ENCODE measurements around the gene STRA6. TPM values are rescaled to one million over a fixed set of nuclear protein-coding genes. Genes with fewer than 3 reads are reported as not detected.

Gene STRA6
- total RNA-seq, 1 donor from 2014 or later = not detected

DNA sequence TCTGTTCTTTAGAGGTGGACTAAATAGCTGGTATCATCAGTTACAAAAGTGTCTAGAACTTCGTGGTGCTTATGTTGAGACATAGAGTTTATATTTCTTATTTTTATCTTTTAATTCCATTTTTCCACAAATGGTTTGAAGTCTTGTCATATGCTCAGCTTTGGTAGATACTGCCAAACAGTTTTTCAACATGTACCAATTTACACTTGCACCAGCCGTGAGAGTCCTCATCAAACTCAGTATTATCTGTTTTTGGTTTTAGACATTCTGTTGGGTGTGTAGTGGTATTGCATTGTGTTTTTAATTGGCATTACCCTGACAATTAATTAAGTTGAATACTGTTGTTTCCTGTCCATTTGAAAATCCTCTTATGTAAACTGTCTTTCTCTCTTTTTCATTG, 55.5 kb downstream of the STRA6 start:
- intact Hi-C loops (cut with DNase I) = no loop called here
- ATAC-seq (no peak), DNase-seq (ENCODE audit: missing footprints) (no peak)

DNA sequence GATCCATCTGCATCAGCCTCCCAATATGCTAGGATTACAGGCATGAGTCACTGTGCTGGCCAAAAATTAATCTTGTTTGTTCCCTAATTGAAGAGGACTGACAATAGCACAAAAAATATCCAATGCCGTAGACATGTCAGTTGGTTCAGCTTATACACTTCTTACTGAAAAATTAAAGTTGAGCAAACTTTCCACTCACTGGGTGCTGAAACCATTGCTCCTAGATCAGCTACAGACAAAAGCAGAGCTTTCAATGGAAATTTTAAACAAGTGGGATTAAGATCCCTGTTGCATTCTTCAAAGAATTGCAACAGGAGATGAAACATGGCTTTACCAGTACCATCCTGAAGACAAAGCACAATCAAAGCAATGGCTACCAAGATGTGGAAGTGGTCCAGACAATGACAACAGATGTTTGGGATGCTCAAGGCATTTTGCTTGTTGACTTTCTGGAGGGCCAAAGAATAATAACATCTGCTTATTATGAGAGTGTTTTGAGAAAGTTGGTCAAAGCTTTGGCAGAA, 56.2 kb downstream of the STRA6 start:
- ATAC-seq = no peak
- intact Hi-C loops (cut with DNase I) = no loop called here
- no peak for DNase-seq (ENCODE audit: missing footprints)

DNA sequence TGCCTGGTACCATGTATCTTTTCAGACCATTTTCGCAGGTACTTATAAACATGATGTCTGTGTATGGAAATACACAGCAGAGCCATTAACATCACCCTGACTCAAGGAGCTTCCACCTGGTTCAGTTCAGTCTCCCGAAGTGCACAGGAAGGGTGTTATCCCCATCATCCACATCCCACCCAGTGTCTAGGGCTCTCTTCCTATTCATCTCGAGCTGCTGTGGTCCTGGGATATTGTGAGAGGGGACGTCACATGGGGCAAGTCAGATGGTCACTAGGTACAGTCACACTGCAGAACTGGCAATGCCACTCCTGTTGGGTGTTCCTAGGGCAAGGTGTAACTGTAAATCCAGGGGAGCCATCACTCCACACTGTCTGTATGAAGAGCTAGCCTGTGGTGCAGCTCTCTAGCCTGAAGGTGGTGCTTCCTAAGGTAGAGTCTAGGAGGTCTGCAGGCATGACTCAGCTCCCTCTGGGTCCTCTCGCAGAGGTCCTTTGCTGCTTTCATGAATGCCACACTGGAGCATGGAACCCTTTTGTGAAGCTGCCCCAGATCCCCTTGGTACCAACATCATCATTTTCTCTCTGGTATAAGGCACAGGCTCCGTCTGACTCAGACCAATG, 58.3 kb downstream of the STRA6 start:
- ATAC-seq = peak; percentile 16
- no peak for DNase-seq (ENCODE audit: missing footprints)
- intact Hi-C loops (cut with DNase I) = no loop called here

DNA sequence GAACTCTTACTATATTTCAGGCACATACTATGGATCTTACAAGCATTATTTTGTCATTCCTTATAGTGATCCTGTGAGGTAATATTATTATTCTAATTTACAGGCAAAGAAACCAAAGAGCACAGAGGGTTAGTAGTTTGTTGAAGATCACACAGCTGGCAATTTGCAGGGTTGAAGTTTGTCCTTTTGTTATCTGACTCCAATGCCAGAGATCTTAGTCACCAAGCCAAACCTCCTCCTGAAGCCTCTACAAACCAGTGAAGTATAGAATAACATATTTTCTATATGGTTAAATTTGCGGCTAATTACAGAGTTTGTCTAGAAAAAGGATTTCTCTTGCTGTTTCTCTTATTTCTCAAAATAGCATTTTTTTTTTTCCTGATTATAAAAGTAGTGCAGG, 61.0 kb downstream of the STRA6 start:
- ATAC-seq (no peak), DNase-seq (ENCODE audit: missing footprints) (no peak)
- intact Hi-C loops (cut with DNase I) = no loop called here

DNA sequence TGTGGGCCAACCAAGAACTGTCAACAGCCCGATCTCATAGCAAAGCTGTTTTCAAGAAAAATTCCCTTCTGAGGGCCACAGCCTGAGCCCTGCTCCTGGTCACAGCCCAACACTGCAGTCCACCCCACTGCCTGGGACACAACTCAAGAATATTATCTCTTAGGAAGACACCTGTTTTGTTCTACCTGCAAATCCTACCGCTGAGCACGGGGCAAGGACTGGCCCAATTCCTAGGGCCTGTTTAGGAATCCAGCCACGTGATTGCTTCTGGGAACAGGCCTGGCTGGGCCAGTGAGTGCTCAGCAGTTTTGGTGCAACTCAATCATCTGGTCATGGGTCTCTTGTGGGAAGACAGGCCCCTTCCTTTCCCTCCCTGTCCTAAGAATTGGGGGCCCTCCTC, 63.9 kb downstream of the STRA6 start:
- ATAC-seq (no peak), DNase-seq (ENCODE audit: missing footprints) (no peak)
- intact Hi-C loops (cut with DNase I) = loop anchor here (10.0 kb wide), 1 partner anchor 164 kb away; no protein-coding TSS in a partner anchor

DNA sequence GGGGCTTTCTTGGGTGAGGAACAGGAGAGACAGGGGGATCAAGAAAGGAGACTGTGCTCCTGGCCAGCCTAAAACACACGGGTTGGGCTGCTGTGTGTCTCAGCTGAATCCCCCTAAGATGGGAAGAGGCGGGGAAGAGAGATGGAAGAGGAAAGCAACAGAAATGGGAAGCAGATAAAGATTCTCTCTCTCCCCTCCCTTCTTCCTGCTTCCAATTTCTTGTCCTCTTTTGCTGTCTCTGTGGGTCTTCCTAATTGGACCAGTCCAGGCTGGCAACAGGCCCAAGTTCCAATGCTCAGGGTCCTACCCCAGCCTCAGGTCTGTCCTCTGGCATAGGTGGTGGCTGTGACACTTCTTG, 65.1 kb downstream of the STRA6 start:
- DNase-seq (ENCODE audit: missing footprints) = no peak
- intact Hi-C loops (cut with DNase I) = loop anchor here (2.0 to 10.0 kb wide), 2 partner anchors 41 to 163 kb away; no protein-coding TSS in a partner anchor
- no peak for ATAC-seq

DNA sequence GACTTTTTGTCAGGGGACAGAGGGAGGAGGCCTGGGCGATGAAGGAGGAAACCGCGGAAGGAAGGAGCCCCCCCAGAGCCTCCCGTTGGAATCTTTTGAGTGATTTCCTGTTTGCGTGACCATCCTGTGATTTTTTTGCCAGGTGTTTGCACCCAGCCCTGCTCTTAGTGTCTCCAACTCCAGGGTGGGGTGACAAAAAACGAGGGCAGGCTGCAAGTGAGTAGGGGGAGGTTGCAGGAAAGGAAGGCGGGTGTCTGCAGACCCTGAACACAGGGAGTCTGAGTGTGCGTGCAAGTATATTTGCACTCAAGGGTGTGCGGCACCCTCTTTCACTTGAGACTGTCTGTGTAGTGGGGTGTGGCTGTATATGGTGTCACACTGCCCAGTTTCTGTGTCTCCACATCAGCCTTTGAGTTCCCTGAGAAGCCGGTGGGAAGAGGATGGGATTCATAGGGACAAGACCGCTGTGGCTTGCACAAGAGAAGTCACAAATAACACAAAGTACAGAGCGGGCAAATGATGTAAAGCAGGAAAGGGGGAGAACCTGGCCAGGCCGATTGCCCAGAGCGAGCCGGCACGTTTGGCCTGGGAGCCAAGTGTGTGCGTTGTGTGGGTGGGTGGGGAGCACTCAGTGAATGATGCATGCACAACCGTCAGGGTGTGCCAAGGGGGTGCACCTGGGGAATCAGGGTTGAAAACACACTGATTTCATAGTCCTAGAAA, 65.6 kb downstream of the STRA6 start:
- DNase-seq (ENCODE audit: missing footprints) (no peak), ATAC-seq (peak; percentile 14)
- intact Hi-C loops (cut with DNase I) = loop anchor here (2.0 to 10.0 kb wide), 2 partner anchors 42 to 162 kb away; no protein-coding TSS in a partner anchor

DNA sequence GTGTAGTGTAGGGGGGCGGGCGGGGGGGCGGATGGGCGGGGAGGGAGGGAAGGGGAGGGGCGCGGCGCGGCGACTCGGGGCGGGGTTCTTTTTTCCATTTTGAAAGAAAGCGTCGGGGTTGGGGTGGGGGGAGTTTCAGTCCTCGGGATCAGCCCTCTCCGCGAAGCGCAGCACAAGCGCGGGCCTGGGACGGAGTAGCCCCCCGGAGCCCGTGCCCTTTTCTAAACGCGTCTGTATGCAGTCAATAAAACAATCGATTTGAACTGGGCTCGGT, 66.1 kb downstream of the STRA6 start:
- no peak for ATAC-seq
- DNase-seq (ENCODE audit: missing footprints) = no peak
- intact Hi-C loops (cut with DNase I) = loop anchor here (2.0 to 10.0 kb wide), 2 partner anchors 42 to 162 kb away; no protein-coding TSS in a partner anchor

DNA sequence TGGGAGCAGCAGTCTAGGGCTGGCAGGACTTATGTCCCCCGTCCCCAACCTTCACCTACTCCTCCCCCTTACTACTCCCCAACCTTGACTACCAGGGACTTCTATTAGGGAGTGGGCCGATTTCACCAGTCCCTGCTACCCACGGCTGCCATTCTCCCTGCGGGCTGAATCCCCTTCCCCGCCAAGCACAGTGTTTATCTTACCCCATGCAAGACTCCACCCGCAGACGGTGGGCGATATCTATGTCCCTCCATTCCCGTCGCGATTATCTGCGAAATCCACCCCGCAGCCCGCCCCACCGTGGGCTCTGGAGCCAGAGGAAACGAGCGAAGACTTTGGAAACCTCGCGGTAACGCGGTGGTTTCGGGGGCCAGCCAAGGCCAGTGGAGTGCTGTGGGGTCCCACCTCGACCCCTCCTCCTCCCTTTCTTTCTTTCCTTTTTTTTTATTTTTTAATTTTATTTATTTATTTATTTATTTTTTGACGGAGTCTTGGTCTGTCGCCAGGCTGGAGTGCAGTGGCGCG, 67.5 kb downstream of the STRA6 start:
- no peak for ATAC-seq
- intact Hi-C loops (cut with DNase I) = loop anchor here (10.0 kb wide), 1 partner anchor 160 kb away; no protein-coding TSS in a partner anchor

DNA sequence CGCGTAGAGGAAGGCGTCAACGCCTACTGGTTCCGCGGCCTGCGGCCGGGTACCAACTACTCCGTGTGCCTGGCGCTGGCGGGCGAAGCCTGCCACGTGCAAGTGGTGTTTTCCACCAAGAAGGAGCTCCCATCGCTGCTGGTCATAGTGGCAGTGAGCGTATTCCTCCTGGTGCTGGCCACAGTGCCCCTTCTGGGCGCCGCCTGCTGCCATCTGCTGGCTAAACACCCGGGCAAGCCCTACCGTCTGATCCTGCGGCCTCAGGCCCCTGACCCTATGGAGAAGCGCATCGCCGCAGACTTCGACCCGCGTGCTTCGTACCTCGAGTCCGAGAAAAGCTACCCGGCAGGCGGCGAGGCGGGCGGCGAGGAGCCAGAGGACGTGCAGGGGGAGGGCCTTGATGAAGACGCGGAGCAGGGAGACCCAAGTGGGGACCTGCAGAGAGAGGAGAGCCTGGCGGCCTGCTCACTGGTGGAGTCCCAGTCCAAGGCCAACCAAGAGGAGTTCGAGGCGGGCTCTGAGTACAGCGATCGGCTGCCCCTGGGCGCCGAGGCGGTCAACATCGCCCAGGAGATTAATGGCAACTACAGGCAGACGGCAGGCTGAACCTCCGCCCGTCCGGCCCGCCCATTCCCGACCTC, 68.1 kb downstream of the STRA6 start:
- intact Hi-C loops (cut with DNase I) = loop anchor here (10.0 kb wide), 1 partner anchor 160 kb away; no protein-coding TSS in a partner anchor
- DNase-seq (ENCODE audit: missing footprints) (no peak), ATAC-seq (no peak)

More for the DNA sequence above, 67.5 kb downstream of the STRA6 start:
- no peak for DNase-seq (ENCODE audit: missing footprints)

DNA sequence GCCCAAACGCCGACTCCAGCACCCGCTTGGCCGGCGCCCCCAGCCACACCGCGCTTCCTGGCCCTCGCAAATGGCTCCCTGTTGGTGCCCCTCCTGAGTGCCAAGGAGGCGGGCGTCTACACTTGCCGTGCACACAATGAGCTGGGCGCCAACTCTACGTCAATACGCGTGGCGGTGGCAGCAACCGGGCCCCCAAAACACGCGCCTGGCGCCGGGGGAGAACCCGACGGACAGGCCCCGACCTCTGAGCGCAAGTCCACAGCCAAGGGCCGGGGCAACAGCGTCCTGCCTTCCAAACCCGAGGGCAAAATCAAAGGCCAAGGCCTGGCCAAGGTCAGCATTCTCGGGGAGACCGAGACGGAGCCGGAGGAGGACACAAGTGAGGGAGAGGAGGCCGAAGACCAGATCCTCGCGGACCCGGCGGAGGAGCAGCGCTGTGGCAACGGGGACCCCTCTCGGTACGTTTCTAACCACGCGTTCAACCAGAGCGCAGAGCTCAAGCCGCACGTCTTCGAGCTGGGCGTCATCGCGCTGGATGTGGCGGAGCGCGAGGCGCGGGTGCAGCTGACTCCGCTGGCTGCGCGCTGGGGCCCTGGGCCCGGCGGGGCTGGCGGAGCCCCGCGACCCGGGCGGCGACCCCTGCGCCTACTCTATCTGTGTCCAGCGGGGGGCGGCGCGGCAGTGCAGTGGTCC, 68.7 kb downstream of the STRA6 start:
- DNase-seq (ENCODE audit: missing footprints) = no peak
- intact Hi-C loops (cut with DNase I) = loop anchor here (10.0 kb wide), 1 partner anchor 159 kb away; no protein-coding TSS in a partner anchor
- no peak for ATAC-seq

DNA sequence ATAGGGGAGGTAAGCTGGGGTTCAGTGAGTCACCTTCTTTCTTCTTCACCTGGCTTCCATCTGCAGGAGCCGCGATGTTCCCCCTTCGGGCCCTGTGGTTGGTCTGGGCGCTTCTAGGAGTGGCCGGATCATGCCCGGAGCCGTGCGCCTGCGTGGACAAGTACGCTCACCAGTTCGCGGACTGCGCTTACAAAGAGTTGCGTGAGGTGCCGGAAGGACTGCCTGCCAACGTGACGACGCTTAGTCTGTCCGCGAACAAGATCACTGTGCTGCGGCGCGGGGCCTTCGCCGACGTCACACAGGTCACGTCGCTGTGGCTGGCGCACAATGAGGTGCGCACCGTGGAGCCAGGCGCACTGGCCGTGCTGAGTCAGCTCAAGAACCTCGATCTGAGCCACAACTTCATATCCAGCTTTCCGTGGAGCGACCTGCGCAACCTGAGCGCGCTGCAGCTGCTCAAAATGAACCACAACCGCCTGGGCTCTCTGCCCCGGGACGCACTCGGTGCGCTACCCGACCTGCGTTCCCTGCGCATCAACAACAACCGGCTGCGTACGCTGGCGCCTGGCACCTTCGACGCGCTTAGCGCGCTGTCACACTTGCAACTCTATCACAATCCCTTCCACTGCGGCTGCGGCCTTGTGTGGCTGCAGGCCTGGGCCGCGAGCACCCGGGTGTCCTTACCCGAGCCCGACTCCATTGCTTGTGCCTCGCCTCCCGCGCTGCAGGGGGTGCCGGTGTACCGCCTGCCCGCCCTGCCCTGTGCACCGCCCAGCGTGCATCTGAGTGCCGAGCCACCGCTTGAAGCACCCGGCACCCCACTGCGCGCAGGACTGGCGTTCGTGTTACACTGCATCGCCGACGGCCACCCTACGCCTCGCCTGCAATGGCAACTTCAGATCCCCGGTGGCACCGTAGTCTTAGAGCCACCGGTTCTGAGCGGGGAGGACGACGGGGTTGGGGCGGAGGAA, 69.6 kb downstream of the STRA6 start:
- intact Hi-C loops (cut with DNase I) = loop anchor here (10.0 kb wide), 1 partner anchor 158 kb away; no protein-coding TSS in a partner anchor
- DNase-seq (ENCODE audit: missing footprints) (no peak), ATAC-seq (no peak)

DNA sequence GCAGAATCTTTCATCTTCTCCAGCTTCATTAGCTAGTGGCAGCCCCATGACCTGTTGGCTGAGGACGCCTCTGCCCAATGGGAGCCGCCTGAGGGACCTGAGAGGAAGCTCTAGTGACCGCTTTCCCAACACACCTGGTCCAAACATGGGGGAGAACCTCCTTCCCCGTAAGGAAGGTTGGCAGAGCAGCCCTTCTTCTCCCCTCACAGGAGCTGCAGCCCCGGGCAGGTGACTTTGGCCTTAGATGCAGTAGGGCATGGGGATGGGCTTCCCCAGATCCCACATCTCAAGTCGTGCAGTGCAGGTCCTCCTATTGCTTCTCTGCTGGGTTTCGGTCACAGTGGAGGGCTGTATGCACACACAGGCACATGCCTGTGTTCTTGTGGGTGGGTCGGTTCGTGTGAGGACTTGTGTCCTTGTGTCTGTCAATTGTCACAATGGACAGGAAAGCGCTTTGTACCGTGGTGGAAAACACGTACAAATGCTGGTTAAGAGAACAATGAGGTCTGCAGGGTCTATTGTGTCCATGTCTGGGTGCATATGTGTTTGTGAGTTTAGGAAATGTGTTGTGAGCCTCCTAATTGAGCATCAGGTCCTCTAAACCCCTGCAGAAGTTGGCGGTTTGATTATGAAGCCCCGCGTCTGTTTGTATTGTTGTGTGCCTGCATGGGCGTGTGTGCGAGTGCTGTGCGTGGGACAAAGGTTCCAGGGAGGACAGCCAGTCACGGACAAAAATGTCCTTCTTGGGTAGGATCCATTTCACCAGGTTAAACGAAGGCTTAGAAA, 70.8 kb downstream of the STRA6 start:
- DNase-seq (ENCODE audit: missing footprints) (no peak), ATAC-seq (no peak)
- intact Hi-C loops (cut with DNase I) = loop anchor here (10.0 kb wide), 1 partner anchor 157 kb away; no protein-coding TSS in a partner anchor

DNA sequence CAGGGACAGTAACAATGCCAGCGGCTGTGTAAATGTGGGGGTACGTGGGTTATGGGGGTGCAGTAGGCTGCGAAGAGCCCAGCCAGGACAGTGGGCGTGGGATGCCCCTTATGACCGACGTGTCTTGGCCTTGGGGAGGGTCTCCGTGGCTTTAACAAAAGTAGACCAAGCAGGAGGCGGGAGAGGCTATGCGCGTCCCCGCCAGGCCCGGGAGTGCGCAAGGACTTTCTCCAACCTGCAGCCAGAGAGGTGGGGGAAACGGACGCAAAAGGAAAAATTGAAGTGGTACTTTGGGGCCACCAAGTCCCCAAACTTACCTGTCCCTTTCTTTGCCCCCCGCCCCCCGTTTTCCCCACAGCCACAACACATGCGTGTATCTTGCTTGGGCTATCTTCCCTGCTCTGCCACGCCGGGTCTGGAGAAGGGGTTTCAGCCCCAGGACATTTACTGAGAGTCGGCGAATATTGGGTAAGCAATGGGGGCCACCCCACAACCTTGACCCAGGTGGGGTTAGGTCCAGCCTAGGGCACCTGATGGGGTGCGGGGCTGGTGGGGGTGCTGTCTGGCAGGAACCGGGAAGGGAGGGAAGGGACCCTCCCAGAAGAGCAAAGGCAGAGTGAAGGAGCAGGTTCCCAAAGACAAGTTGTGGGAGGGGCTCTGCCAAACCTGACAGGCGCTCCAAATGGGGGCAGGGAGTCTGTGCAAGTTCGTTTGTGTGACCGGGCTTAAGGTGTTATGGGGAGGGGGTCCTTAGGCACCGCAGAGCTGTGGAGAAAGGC, 71.5 kb downstream of the STRA6 start:
- intact Hi-C loops (cut with DNase I) = loop anchor here (10.0 kb wide), 1 partner anchor 156 kb away; no protein-coding TSS in a partner anchor

DNA sequence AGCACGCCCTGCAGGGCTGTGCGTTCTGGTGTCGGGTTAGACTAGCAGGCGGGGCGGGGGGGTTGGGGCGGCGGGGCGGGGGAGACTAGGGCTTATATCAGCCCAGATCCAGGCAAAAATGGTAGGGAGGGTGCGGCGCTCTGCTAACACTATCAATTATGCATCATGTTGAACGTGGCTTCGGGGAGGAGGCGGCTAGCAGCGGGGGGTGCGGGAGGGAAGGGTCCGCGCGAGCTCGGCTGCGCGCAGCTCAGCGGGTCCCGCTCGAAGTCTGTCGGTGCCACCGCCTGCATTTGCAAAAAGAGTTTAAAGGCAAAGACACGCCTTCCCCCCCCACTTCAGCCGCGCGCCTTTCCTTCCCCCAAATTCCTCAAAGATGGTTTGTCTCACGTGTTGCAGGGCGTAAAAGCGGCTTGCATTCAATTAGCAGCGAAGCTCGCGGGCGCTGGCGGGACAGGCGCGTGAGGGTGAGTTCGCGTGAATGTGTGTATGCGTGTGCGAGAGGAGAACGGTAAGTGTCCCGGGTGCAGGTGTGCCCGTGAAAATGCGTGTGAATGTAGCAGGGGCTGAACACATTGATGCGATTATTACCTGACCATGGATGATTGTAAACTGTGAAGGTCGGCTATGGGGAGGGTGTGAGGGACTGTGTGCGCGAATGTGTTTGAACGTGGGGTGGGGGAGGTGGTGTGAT, 72.3 kb downstream of the STRA6 start, which contains the start of gene ISLR2:
Gene ISLR2, plus strand, starts transcription at position 432 of the 694 bp plus-strand sequence. CDS start 2,169 bp downstream, outside the sequence.
- intact Hi-C loops (cut with DNase I) = loop anchor here (10.0 kb wide), 1 partner anchor 156 kb away; no protein-coding TSS in a partner anchor
- no peak for DNase-seq (ENCODE audit: missing footprints)
- ATAC-seq = no peak

More for the DNA sequence above, 71.5 kb downstream of the STRA6 start:
- ATAC-seq (no peak), DNase-seq (ENCODE audit: missing footprints) (no peak)
